CD4-positive, alpha-beta T cell (primary cell): ENCODE measurements around the gene CPEB1. TPM values are rescaled to one million over a fixed set of nuclear protein-coding genes. Genes with fewer than 3 reads are reported as not detected.

Experiments
- ATAC-seq: fragments of 200-7000 bp; cut with Tn5 transposase; one replicate; pipeline ENCODE4 v1.10.0; 2022; ENCODE audit warnings: mild to moderate bottlenecking; ENCODE audit not compliant: poor library complexity
- CTCF ChIA-PET: fragments of 350-600 bp; sonication (Branson Sonifier 250); formaldehyde crosslinking; loops from one replicate; lab custom pipeline; 2021; ENCODE audit warnings: antibody characterized with exemption, inconsistent platforms; lab: Charles Lee
- POLR2A ChIA-PET: fragments of 350-600 bp; sonication (Branson Sonifier 250); formaldehyde crosslinking; loops from one replicate; lab custom pipeline; 2021; ENCODE audit warnings: antibody characterized with exemption, inconsistent platforms; lab: Charles Lee
- DNase-seq, 14 experiments: peaks; one replicate each; pipeline ENCODE4 v3.0.0-alpha.2; 2013 to 2020; ENCODE audit warnings: mixed read lengths in 2 of 14
- H3K27ac ChIP-seq, 2 donors: one replicate each; pipeline versions ENCODE4 v1.5.1 to v1.7.0; 2013; ENCODE audit warnings: low read length in 2 of 2, low read depth in 1 of 2, mild to moderate bottlenecking in 1 of 2
- H3K27me3 ChIP-seq, 2 experiments: 1 replicate in 1 of 2; 2 replicates in 1 of 2; pipeline versions ENCODE4 v1.6.1 to v1.7.0; 2013; ENCODE audit warnings: low read length in 2 of 2, control low read depth in 1 of 2, mild to moderate bottlenecking in 1 of 2, moderate library complexity in 1 of 2; ENCODE audit not compliant: insufficient read depth in 2 of 2, control insufficient read depth in 1 of 2
- H3K36me3 ChIP-seq: one replicate; pipeline ENCODE4 v1.6.1; 2013; ENCODE audit warnings: low read length, control low read depth; ENCODE audit not compliant: insufficient read depth
- H3K4me1 ChIP-seq: one replicate; pipeline ENCODE4 v1.6.1; 2013; ENCODE audit warnings: low read length, control low read depth; ENCODE audit not compliant: insufficient read depth
- H3K4me3 ChIP-seq: one replicate; pipeline ENCODE4 v1.5.1; 2013; ENCODE audit warnings: mild to moderate bottlenecking, low read length, moderate library complexity
- H3K9me3 ChIP-seq, 2 experiments: 1 replicate in 1 of 2; 2 replicates in 1 of 2; pipeline versions ENCODE4 v1.6.1 to v1.7.0; 2013; ENCODE audit warnings: low read length in 2 of 2, mild to moderate bottlenecking in 2 of 2, control low read depth in 1 of 2, moderate library complexity in 1 of 2; ENCODE audit not compliant: control insufficient read depth in 1 of 2, insufficient read depth in 1 of 2
- H3K27ac Mint-ChIP-seq: one replicate; pipeline ENCODE4 v1.8.0; 2020; ENCODE audit warnings: mixed read lengths
- H3K27me3 Mint-ChIP-seq: one replicate; pipeline ENCODE4 v1.8.0; 2021; ENCODE audit warnings: mixed read lengths
- H3K36me3 Mint-ChIP-seq: one replicate; pipeline ENCODE4 v1.8.0; 2021; ENCODE audit warnings: low read depth, mixed read lengths
- H3K4me1 Mint-ChIP-seq: one replicate; pipeline ENCODE4 v1.8.0; 2021; ENCODE audit warnings: low read depth, mixed read lengths
- H3K4me3 Mint-ChIP-seq: one replicate; pipeline ENCODE4 v1.8.0; 2020; ENCODE audit warnings: mild to moderate bottlenecking, mixed read lengths
- H3K9me3 Mint-ChIP-seq: one replicate; pipeline ENCODE4 v1.8.0; 2020; ENCODE audit warnings: mixed read lengths
- intact Hi-C, 2 experiments: fragments of 100-400 bp; cut with DNase I in 1 of 2; cut with micrococcal nuclease in 1 of 2; formaldehyde crosslinking; loops; one replicate each; pipeline versions ENCODE4 v1.15.1 to v1.9.0; 2023 to 2025; cut with DNase I, micrococcal nuclease
- polyA plus RNA-seq, 2 donors: library from polyadenylated mRNA; unstranded; fragments of 120-200 nt; gene quantifications; one replicate each; pipeline ENCODE4 v1.2.1, GENCODE V29; 2013
- total RNA-seq, 174 experiments: library from RNA in 2 of 174; stranded (reverse) in 2 of 174; gene quantifications; one replicate each; pipeline ENCODE4 v1.2.3 and lab custom pipeline; 2021 to 2026
- TF ChIP-seq, protein P1 (sequence below): fragments of 200-600 bp; IDR thresholded peaks from one replicate; pipeline ENCODE4 v1.8.0; 2022; ENCODE audit warnings: antibody characterized with exemption, mild to moderate bottlenecking

The CPEB1 gene
- total RNA-seq (under 1 TPM; 0.19 to 0.61 TPM), total RNA-seq (lab: John Stamatoyannopoulos, UW) (0 to 1.1 (median 0.31) reads per million in 172 experiments)
- polyA plus RNA-seq (2013, experiment 1 of 2), result 0.16 TPM
- 0.27 TPM for polyA plus RNA-seq (2013, experiment 2 of 2)

DNA sequence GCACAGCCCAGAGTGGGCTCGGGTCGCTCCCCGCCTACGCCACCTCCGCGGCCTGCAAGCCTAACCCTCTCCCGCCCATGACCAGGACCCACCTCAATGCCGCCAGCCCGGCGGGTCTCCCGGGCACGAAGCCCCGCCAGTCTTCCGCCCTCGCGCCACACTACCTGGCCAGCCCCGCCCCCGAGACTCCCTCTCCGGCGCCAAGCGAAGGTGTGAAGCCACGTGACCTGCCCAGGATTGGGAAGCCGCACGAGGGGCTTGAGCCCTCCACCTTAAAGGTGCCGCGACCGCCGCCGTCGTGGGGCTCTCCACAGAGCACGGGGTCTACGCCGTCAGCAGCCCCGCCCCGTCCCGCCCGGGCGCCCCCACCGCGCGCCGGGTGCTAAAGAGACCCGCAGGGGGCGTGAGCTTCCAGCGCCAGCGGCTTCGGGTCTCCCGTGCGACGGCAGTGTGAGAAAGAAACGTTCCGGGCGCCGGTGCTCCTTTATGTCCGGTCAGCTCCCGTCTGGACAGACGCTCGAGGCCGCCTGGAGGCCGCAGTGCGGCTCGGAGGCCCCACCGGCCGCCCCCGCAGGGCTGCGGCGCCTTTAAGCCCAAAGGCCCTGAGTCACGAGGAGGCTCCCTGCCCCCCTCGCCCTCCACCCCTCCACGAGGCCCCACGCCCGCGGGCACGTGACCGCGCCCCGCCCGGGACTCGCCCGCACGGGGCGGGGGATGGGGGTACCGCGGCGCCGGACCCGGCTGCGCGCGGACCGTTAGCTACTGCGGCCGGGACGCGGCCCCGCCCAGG lies at the start of gene CPEB1:
Gene CPEB1, minus strand, starts transcription at position 319 of the 790 bp plus-strand sequence. CDS start 18,904 bp downstream, outside the sequence.
- intact Hi-C loops, result no loop called here
- peaks cover 18% of the 10 kb centered on the region for H3K4me1 ChIP-seq
- peaks cover 13% of the 10 kb centered on the region for H3K4me1 Mint-ChIP-seq
- peaks cover 65% of the 10 kb centered on the region for H3K27me3 Mint-ChIP-seq
- peak within 1 kb of the TSS; percentile 24 for H3K4me3 ChIP-seq
- no peaks in the 10 kb centered on the region for H3K36me3 ChIP-seq
- CTCF ChIA-PET, result no interaction called here
- H3K4me3 Mint-ChIP-seq, result peak within 1 kb of the TSS; percentile 86
- DNase-seq, result peak in 12 of 14 experiments; percentile 8 to 59 (median 26)
- no peak within 1 kb of the TSS for H3K27ac Mint-ChIP-seq
- peaks cover 0 to 20% of the 10 kb centered on the region in 2 experiments for H3K9me3 ChIP-seq
- H3K9me3 Mint-ChIP-seq, result no peaks in the 10 kb centered on the region
- POLR2A ChIA-PET, result interaction anchor here (1.4 kb wide), 1 partner anchor 34 kb away, joined by 7 read pairs; no protein-coding TSS in a partner anchor
- no peaks in the 10 kb centered on the region for H3K36me3 Mint-ChIP-seq
- H3K27me3 ChIP-seq, result peaks cover 48 to 69% of the 10 kb centered on the region in 2 experiments
- TF ChIP-seq, protein P1, sequence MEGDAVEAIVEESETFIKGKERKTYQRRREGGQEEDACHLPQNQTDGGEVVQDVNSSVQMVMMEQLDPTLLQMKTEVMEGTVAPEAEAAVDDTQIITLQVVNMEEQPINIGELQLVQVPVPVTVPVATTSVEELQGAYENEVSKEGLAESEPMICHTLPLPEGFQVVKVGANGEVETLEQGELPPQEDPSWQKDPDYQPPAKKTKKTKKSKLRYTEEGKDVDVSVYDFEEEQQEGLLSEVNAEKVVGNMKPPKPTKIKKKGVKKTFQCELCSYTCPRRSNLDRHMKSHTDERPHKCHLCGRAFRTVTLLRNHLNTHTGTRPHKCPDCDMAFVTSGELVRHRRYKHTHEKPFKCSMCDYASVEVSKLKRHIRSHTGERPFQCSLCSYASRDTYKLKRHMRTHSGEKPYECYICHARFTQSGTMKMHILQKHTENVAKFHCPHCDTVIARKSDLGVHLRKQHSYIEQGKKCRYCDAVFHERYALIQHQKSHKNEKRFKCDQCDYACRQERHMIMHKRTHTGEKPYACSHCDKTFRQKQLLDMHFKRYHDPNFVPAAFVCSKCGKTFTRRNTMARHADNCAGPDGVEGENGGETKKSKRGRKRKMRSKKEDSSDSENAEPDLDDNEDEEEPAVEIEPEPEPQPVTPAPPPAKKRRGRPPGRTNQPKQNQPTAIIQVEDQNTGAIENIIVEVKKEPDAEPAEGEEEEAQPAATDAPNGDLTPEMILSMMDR, result no peak
- no peak within 1 kb of the TSS for H3K27ac ChIP-seq
- peak; percentile 48 for ATAC-seq

DNA sequence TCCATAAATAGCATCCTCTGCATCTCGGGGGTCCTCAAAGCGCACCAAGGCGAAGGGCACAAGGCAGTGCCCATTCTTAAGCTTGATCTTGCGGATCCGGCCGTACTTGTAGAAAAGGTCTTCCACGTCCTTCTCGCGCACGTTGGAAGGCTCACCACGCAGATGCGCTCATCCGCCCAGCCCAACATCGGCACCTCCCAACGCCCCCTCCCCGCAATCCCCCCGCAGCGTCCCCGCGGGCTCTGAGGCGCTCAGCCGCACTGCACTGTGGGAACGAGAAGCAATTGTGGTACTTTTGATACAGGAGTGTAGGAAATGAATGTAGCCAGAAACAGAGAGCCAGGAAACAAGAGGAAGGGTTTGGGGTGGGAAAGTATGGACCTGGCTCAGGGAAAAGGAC lies 45.0 kb upstream of the CPEB1 start:
- Mint-ChIP-seq H3K36me3 (no peaks in the 10 kb centered on the region), H3K4me1 (no peaks in the 10 kb centered on the region), H3K27ac (no peak overlapping the region), H3K4me3 (no peak overlapping the region), H3K27me3 (peaks cover 23% of the 10 kb centered on the region), H3K9me3 (no peaks in the 10 kb centered on the region)
- H3K4me3 ChIP-seq, result no peak overlapping the region
- ChIA-PET POLR2A (no interaction called here), CTCF (no interaction called here)
- no peak for DNase-seq
- TF ChIP-seq, protein P1, result no peak
- no peak overlapping the region for H3K27ac ChIP-seq
- H3K36me3 ChIP-seq, result no peaks in the 10 kb centered on the region
- H3K4me1 ChIP-seq, result no peaks in the 10 kb centered on the region
- intact Hi-C loops, result no loop called here
- ATAC-seq, result no peak
- no peaks in the 10 kb centered on the region for H3K27me3 ChIP-seq
- peaks cover 0 to 4% of the 10 kb centered on the region in 2 experiments for H3K9me3 ChIP-seq

DNA sequence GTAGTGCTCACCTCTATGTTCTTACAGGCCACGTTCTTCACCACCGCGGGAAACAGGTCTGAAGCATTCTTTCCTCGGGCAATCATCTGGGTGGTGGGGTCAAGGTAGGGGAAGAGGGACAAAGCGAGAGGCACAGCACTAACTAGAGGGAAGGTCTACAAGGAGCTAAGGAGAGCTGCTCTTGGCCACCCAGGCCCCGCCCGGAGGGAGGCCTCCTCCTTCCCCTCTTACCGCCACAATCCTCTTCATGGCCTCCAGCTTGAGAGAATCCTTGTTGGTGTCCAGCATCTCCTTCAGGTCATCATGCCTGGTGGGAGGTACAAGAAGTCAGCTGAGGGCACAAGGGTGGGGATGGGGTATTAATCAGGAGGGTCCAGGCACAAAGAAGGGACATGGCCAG lies 42.0 kb upstream of the CPEB1 start:
- Histone ChIP-seq H3K27ac (no peak overlapping the region), H3K36me3 (no peaks in the 10 kb centered on the region), H3K27me3 (no peaks in the 10 kb centered on the region), H3K9me3 (peaks cover 0 to 4% of the 10 kb centered on the region in 2 experiments), H3K4me1 (no peaks in the 10 kb centered on the region), H3K4me3 (no peak overlapping the region)
- POLR2A ChIA-PET, result no interaction called here
- TF ChIP-seq, protein P1, result no peak
- H3K27ac Mint-ChIP-seq, result no peak overlapping the region
- no peaks in the 10 kb centered on the region for H3K36me3 Mint-ChIP-seq
- DNase-seq (no peak), ATAC-seq (no peak)
- CTCF ChIA-PET, result no interaction called here
- H3K9me3 Mint-ChIP-seq, result no peaks in the 10 kb centered on the region
- peaks cover 22% of the 10 kb centered on the region for H3K27me3 Mint-ChIP-seq
- H3K4me1 Mint-ChIP-seq, result no peaks in the 10 kb centered on the region
- H3K4me3 Mint-ChIP-seq, result no peak overlapping the region
- intact Hi-C loops, result no loop called here
